ENCODE measurements around the gene PMP22. TPM values are rescaled to one million over a fixed set of nuclear protein-coding genes. Genes with fewer than 3 reads are reported as not detected.

The PMP22 gene
- total RNA-seq, 1 experiment from 2014 or later, result 3.2 TPM

DNA sequence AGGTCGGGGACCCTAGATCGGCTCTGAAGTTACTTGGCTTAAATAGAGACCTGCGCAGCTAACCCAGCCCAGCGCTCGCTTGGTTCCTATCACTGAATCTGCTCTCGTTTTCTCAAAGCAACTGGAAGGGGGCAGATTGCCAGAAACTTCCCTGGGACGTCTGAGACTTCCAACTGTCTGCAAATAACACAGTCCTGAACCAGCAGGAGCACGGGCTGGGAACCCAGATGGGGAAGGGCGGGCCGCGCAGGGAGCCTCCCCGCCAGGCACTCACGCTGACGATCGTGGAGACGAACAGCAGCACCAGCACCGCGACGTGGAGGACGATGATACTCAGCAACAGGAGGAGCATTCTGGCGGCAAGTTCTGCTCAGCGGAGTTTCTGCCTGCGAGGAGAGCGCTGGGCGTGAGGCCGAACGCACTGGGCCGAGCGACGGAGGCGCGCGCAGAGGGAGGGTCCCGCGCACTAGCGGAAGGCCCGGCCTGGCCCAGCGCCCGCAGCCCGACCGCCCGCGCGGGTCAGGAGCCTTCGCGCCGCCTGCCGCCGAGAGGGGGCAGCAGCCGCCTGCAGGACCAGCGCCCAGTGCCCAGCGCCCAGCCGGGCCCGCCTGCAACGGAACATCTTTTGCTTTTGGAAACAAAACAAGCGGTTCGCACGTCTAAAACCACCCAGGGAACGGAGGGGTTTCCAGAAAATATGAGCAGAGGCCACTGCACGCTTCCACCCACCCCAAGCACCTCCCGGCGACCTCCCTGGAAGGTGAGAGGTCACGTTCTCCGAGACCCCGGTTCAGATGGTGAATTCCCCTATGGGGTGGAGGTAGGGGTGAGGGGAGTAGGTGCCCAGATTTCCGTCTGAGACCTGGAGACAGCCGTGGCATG, 4.5 kb downstream of the PMP22 start:
- peak; percentile 68 for DNase-seq (ENCODE audit: low spot score)

GRCh38 chr17:15257796-15258512, 7.2 kb downstream of the PMP22 start:
- no peak for DNase-seq (ENCODE audit: low spot score)
- in situ Hi-C loops (cut with HindIII; ENCODE audit: low sequenced_read_pairs), result no loop called here

More for the DNA sequence above, 4.5 kb downstream of the PMP22 start:
- in situ Hi-C loops (cut with HindIII; ENCODE audit: low sequenced_read_pairs), result no loop called here

GRCh38 chr17:15257258-15257788, 7.8 kb downstream of the PMP22 start:
- in situ Hi-C loops (cut with HindIII; ENCODE audit: low sequenced_read_pairs), result no loop called here
- peak; percentile 80 for DNase-seq (ENCODE audit: low spot score)

- no peak for DNase-seq (ENCODE audit: low spot score)
- in situ Hi-C loops (cut with HindIII; ENCODE audit: low sequenced_read_pairs), result no loop called here
These were observed 8.4 kb downstream of the PMP22 start for GRCh38 chr17:15256689-15257088.

GRCh38 chr17:15255713-15256454, 9.2 kb downstream of the PMP22 start:
- in situ Hi-C loops (cut with HindIII; ENCODE audit: low sequenced_read_pairs), result no loop called here

DNA sequence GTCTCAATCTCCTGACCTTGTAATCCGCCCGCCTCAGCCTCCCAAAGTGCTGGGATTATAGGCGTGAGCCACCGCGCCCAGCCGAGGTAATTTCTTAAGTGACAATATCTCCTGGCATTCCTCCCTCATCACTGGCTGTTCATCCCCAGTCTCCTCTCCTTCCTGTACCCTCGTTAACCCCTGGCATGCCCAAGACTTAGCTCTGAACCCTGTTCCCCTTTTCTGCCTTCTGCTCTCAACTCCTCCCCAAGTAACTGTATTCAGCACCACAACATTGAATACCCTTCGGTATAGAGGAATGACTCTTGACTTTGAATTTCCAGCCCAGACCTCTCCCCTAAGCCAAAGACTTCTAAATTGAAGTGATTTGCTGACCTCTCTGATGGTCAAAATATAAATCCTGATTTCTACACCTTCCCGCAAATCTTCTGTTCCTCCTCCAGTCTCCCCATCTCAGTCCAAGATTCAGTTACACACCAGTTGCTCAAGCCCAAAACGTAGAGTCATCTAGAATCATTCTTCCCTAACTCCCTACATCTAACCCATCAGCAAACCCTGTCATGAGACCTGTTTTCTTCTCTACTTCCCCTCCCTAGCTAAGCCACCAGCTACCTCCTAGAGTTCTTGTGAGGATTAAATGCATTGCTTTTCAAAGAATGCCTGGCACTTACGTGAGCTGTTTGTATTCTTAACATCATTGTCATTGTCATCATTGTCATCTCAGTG, 14.8 kb downstream of the PMP22 start:
- DNase-seq (ENCODE audit: low spot score), result no peak
- in situ Hi-C loops (cut with HindIII; ENCODE audit: low sequenced_read_pairs), result no loop called here

More at GRCh38 chr17:15255713-15256454, 9.2 kb downstream of the PMP22 start:
- no peak for DNase-seq (ENCODE audit: low spot score)

- in situ Hi-C loops (cut with HindIII; ENCODE audit: low sequenced_read_pairs), result no loop called here
These were observed 15.6 kb downstream of the PMP22 start for GRCh38 chr17:15249487-15249886.

GRCh38 chr17:15247891-15248529, 17.1 kb downstream of the PMP22 start:
- DNase-seq (ENCODE audit: low spot score), result peak; percentile 15

More at GRCh38 chr17:15249487-15249886, 15.6 kb downstream of the PMP22 start:
- no peak for DNase-seq (ENCODE audit: low spot score)

GRCh38 chr17:15245054-15245453, 20.1 kb downstream of the PMP22 start:
- in situ Hi-C loops (cut with HindIII; ENCODE audit: low sequenced_read_pairs), result no loop called here
- no peak for DNase-seq (ENCODE audit: low spot score)

More at GRCh38 chr17:15247891-15248529, 17.1 kb downstream of the PMP22 start:
- in situ Hi-C loops (cut with HindIII; ENCODE audit: low sequenced_read_pairs), result no loop called here

GRCh38 chr17:15240644-15241043, 24.5 kb downstream of the PMP22 start:
- in situ Hi-C loops (cut with HindIII; ENCODE audit: low sequenced_read_pairs), result no loop called here
- DNase-seq (ENCODE audit: low spot score), result no peak

DNA sequence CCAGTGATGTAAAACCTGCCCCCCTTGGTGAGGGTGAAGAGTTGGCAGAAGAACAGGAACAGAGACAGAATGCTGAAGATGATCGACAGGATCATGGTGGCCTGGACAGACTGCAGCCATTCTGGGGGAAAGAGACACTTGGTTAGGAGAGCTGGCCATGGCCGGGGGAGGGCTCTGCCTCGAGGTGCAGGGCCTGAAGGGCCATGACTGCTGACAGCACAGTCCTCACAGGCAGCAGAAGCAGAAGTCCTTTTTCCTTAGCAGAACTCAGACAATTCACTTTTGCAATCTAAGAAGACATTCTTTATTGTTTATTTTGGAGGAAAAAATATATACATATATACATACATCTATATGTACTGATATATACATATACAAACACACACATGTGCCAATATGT, 25.6 kb downstream of the PMP22 start:
- in situ Hi-C loops (cut with HindIII; ENCODE audit: low sequenced_read_pairs), result no loop called here
- no peak for DNase-seq (ENCODE audit: low spot score)

GRCh38 chr17:15238676-15239422, 26.3 kb downstream of the PMP22 start:
- DNase-seq (ENCODE audit: low spot score), result no peak
- in situ Hi-C loops (cut with HindIII; ENCODE audit: low sequenced_read_pairs), result no loop called here

DNA sequence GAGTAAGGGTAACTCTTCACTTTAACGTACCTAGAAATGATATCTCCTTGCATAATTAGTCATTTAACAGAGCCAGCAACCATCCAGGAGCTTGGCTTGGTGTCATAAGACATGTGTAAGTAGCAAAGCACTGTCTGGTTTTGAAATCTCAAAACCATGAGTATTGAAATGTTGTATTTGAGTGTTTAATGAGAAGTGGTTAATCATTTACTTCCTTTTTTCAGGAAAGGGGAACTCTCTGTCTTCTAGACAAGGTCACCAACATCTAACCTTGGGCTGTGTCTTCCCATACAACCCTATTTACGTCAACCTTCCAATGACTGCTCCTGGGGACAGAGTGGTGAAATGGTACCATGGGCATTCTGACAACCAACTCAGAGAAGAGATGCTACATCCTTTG, 27.1 kb downstream of the PMP22 start:
- in situ Hi-C loops (cut with HindIII; ENCODE audit: low sequenced_read_pairs), result no loop called here
- no peak for DNase-seq (ENCODE audit: low spot score)

DNA sequence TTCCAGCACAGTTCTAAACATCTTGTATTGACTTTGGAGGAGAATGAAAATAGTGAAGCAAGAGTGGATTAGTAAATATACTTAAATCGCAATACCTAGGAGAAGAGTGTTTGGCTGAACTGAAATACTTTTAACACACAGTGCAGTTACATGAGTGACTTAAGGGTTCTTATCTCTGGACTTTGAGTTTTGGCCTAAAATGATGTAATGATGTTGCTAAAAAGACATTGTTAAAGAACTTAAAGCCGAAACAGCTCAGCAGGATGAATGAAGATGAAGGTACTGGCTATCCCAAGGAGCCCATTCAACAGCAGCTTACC, 28.1 kb downstream of the PMP22 start:
- no peak for DNase-seq (ENCODE audit: low spot score)
- in situ Hi-C loops (cut with HindIII; ENCODE audit: low sequenced_read_pairs), result no loop called here

DNA sequence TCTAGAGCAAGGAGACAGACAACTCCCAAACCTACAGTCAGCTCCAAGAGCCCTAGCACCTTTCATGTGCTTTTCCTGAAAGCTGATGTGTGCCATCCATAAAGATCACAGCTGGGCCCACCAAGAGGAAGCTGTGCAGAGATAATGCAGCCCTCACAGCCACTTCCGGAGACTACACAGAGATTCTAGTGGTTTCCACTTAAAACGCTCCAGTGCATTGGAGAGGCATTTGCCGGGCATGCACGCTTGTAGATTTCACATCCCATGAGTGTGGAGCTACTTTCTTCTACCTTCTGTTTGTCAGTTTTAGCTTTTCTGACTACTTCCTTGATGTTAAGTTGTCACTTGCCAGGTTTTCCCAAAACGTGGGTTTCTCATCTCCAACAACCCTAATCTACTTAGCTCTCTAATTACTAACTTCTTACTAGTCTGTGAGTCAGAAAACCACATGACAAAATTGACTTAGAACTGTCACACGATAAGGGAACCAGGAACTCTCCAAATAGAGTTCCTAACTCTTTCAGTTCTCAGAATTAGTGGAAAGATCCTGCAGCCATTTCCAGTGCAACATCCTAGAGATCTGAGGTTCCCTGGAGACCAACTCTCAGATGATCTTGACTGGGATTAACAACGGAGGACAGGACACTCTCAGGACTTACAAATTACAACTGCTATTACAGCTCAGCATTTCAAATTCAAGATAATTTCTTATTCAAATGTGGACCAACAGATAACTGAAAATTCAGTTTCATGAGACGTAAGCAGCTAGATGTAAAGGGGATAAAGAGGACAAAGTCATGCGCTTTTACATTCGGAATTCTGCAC, 28.6 kb downstream of the PMP22 start:
- no peak for DNase-seq (ENCODE audit: low spot score)
- in situ Hi-C loops (cut with HindIII; ENCODE audit: low sequenced_read_pairs), result no loop called here

DNA sequence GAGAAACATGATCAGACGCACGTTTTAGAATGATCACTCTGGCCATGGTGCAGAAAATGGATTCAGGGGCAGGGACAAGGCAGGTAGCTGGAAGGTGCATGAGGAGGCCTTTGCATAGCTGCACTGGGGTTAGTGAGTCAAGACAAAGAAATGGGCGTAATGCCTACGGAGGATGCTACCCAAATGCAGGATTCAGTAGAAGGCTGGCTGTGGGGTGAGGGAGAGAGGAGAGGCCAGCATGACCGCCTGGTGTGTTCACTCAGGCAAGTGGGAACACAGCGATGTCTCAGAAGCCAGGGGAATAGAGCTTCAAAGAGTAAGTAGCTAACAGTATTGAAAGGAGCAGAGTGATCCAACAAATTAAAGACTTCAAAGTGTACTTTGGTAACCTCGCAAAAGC, 31.2 kb downstream of the PMP22 start:
- no peak for DNase-seq (ENCODE audit: low spot score)
- in situ Hi-C loops (cut with HindIII; ENCODE audit: low sequenced_read_pairs), result no loop called here
